Activated CD4-positive, alpha-beta T cell treated with anti-CD3 and anti-CD28 coated beads, Interleukin-2, Interleukin-6, amounts not matched to agents 100 ng/mL and 50 ng/mL, durations not matched to agents 16 hours and 8 hours (primary cell): Measurements from ENCODE around the gene PYGM.

Experiments
- DNase-seq: peaks from one replicate; pipeline ENCODE4 v3.0.0-alpha.2; 2020

The PYGM gene

DNA sequence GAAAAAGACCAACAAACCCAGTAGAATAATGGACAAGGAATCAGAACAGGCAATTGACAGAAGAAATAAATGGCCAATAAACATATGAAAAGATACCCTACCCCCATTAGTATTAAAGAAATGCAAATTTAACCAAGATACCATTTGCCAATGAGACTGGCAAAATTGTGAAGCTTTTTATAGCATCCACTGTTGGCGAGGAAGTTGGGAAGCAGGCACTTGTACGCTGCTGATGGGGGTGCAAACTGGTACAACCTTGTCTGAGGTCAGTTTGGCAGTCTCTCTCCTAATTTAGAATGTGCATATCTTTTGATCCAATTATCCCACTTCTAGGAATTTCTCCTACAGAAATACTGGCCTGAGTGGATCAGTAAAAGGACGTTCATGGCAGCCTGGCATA is 28.2 kb downstream of the PYGM start:
- DNase-seq = no peak

DNA sequence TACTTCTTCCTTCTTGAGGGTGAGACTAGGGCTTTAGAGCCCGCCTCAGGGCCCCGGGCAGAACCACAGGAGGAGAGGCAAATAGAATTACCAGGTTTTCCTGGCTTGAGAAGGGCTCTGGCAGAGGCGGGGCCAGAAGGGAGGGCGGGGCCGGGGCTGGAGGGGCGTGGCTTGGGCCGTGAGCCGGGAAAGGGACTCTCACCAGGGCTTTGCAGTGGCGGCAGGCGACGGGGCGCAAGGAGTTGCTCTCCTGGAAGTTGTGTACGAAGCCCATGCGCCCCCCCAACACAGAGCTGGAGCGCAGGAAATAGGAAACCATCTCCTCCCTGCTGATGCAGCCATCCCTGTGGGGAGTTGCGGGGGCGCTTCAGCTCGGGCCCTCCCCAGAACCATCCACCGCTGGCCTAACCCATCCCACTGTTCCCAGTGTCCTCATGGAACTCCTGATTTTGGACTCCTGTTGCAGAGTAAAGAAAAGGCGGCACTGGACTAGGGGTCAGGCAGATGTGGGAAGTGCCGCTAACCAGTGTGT is 29.9 kb downstream of the PYGM start:
- DNase-seq = no peak

DNA sequence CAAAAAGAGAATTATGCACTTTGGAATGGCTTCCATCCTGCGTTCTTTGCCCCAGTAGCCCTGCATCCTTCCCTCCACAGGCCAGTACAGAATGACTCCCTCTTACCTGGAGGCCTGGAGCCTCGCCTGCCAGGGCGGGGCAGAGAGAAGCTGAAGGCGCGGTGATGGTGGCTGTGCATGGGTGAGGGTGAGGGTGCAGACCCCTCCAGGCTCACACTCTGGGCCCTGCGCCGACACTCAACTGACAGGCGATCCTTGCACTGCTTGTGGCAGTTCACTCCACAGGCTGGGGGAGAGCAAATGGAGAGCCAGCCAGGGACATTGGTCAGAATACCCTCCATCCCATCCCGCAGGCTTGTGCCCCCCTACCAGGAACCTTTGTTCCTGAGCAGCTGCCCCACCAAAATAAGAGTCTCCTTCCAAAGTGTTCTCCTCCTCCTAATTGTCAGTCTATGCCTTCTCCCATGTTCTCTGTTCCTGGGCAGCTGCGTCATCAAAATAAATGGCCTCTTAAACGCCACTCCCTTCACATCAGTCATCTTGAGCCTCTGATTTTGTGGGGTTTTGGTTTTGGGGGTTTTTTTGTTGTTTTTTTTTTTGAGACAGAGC is 30.9 kb downstream of the PYGM start:
- DNase-seq = no peak

DNA sequence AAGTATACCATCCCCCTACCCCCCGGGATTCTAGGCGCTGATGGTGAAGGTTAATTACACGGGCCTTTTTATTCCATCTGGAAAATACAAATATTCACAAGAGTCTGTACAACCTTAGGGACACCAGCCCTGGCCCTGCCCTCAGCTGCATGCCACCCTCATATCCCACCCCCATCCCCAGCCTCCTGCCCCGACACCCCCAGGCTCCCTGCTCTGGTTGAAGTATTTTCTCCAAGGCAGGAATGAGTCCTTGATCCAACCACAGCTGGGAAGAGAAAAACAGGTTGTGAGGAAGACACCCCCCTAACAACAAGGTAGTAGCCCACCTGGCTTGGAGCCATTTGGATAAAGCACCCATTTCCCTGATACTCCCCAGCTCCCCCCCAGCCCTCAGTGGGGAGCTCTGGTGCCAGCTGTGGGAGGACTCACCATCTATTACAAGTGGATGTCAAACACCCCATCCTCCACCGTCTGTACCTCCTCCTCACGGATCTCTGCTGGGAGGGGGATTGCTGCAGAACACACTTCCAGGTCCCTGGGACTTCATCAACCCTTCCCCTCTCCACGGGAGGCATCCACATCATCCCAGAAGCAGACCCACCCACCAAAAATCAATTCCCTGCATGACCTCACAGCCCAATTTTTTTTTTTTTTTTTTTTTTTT is 32.8 kb downstream of the PYGM start:
- no peak for DNase-seq

DNA sequence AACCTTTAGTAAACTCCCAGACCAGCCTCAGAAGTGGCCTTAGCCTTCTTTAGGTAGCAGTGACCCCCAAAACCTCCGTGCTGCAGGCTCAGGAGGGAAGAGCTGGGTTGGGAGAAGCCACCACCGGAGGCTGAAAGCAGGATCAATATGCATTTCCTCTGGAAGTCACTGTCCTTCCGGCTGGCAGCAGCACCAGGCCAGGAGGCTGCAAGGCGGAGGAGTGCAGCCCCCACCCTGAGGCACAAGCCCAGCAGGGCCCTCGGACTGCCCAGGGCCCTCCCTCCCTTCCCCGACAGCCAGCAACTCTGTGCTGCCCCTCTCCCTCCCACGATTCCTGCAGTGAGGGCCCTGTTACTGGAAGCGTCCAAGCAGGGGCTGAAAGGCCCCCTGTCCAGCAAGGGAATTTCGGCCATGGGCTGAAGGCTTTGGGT is 33.5 kb downstream of the PYGM start:
- no peak for DNase-seq

DNA sequence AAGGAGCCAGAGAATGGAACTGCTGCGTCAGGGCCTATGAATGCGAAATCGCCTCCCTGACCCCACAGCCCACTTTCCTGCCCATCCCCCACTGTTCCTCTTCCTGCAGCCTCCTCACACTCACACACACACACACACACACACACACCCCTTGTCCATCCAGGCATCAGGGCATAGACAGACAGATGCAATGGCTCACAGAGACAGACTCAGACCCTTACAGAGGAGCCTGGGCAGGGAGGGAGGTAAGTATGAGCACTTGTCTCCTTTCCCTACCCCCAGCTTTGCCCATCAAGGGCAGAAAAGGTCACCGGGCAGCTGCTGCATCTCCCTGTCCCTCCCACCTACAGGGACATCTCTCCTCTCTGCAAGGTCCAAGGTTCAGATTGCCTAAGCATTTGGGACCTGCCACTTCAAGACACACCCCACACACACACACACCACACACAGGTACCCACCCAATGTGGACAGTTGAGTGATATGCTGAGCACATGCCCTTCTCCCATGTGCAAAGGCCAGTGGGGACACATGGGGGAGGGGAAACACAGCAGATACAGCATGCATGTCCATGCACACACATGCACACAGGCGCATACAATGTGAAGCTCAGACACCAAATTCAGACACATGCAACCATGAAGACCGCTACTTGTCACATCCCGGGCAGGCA is 34.8 kb downstream of the PYGM start:
- DNase-seq = no peak

DNA sequence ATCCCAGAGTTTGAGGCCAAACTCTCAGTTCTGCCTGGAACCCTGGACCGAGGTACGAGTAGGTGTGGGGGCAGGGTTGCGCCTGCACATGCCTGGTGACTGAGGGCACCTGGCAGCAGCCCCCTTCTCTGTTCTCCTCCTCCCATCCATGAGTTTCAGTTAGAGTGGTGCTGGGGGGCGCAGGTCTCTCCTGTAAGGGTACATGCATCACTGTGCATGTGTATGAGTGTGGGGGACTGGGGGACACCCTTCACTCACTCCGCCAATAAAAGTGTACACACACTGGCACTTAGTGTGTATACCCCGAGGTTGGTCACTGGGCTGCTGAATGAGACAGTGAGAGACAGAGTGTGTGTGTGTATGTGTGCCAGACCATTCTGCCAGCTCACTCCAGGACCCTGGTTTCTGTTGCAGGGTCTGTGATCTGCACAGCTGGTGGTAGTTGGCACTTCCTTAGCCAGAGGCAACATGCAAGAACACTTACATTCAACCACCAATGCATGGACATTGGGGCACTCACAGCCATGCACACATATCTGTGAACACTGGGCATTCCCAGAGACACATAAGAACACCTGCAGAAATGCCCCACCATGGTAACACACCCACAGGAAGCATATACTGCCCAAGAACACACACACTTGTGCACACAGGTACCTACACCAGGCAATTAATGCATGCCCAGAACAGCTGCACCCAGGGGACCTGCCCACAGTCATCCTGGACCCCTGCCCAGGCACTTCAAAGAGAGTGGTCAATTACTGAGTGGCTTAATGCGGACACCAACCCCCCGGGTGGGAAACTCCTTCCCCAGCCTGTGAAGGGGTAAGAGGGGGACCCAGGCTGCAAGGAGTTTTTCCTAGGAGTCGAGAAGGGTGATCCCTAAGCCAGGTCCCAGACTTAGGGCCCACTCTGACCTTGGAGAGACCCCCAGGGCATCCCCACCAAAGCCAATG is 35.6 kb downstream of the PYGM start:
- DNase-seq = no peak

DNA sequence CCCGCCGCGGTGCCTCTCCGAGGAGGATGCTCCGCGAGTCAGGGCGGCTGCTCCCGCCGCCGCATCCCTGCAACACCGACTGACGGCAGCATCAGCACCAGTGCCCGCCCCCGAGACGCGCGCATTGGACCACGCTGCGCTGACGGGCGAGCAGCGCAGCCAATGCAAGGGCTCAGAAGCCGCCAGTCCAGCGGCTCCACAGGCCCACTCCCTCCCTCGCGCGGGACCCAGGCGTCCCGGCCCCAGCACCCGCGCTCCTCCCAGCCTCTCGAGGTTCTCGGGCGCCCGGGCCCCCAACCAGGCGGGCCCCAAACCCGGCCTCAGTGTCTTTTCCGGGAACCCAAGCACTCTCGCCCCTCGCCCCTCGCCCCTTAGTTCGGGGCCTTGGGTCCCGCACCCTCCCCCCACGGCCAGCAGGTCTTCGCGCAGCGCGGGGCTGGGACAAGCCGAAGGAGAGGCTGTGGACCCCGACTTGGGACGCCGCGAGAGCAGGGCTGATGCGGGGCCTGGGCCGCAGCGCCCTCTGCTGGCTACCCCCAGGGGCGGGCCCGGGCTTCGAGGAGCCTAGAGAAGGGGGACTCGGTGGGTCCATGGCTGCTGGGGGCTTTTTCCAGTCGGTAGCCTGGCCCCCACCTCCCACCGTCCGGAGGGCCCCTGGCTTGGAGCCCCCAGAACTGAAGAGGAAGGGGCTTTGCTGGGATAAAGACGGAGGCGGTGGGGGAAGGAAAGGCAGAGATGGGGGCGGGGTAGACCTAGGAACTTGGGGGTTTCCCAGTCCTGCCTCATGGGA is 36.5 kb downstream of the PYGM start, which contains the start of gene NRXN2:
Gene NRXN2, minus strand, starts transcription at position 81 of the 790 bp plus-strand sequence. CDS start 9,498 bp downstream, outside the sequence.
- DNase-seq = peak; percentile 92

DNA sequence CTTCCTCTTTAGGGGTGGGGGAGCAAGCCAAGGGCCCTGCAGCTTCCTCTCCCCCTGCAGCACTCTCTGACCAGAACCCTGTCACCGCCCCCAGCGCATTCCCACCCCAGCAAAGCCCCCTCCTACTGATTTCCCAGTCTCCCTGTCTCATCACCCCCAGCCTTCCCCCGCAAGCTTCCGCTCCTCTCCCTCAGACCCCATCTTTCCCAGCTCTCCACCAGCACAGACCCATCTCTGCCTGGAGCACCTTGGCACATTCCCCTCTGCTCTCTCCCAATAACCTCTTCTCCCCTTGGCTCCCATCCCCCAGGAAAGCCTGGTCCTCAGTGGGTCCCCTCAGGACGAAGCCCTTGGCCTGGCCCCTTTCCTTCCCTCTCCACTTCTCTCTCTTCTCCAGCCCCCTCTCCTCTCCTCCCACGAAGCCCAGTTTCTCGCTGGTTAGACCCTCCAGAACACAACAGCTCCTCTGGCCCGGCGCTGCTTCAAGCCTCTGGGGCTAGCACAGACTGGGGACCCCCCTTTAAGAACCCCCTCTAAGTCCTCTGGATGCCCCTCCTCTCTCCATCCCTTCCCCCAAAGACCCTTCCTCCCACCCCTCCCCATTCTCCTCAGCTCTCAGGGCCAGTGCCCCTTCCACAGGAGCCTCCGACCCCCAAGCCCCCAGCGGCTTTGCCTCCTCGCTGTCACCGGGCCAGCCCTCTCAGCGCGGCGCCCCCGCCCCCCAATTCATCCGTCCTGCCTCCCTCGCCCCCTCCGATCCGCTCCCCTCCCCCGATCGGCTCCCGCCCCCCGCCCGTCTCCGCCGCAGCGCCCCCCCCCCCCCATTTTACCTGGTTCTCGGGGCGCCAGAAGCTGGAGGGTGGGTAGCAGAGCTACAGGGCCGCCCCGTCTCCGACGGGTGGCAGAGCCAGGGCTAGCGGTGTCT is 37.4 kb downstream of the PYGM start:
- DNase-seq = no peak

DNA sequence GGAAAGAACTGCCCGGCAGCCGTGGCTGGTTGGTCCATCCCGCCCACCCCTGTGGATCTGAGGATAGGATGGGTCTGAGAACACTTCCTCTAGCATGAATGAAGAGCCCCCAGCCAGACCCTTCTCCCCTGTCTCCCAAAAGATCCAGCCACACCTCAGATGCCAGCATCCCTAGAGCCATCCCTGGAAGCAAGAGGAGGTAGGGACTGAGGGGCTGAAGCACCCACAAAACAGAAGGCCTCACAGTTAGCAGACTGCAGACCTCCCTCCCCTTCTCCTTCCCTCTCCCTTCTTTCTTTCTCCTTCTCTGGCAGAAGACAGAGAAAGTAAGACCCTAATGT is 38.4 kb downstream of the PYGM start:
- DNase-seq = no peak

DNA sequence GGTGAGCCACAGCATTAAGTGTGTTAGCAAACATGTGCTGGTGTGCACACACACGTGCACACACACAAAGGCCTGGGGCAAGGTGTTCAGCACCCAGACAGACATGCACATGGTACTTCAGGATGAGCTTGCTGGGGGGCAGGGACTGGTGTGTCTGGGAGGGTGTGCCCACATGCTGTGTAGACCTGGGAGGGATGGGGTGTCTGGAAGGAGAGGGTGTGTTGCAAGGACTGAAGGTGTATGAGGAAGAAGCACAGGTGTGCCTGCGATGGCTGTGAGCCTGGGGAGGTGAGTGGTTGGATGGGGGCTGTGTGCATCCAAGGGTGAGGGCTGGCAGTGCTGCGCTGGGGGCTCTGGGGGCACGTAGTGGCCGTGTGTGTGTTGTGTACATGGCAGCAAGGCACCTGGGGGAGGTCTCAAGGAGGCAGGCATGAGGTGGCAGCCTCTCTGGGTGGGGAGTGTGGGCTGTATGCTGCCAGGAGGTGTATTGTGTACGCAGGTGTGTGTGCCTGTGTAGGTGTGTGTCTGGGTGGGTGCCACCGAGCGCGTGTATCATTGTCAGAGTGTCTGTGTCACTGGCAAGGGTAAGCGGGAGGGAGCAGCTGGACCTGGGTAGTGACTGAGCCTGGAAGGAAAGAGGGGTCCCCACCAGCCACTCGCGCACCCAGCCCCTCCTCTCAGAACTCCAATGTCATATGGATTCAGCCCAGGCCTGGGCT is 39.0 kb downstream of the PYGM start:
- no peak for DNase-seq

DNA sequence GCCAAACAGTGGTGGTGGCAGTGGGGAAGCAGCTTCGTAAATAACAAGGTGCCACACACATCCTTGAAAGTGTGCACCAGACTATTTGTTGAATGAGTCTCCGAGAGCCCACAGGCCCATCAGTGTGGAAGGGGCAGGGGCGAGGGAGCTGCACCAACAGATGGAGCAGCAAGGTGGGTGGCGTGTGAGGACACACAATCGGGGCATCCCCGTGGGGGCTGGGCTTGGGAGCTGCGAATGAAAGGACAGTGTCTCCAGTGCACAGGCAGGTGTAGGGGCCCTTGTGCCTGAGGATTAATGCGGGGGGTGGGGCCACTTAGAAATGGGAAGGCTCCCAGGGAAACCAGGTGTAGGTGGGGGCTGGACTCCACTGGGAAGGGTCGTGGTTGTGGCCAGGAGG is 39.6 kb downstream of the PYGM start:
- no peak for DNase-seq

DNA sequence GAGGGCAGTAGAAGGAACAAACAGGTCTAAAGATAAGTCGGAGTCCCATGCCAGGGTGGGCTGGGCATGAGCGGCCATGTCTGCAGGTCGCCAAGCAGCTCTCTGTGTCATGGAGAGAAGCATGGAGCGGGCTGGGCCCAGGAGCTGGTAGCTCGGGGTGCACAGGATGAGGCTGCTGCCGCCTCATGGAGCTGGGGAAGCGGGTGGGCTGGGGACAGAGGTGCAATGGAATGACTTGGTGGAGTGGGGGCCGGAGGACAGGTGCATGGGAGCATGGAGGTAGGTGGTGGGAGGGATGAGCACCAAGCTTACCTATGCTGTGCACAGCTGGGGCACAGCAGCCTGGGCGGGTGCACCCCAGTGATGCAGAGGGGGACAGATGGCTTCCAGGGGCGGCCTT is 40.4 kb downstream of the PYGM start:
- no peak for DNase-seq

DNA sequence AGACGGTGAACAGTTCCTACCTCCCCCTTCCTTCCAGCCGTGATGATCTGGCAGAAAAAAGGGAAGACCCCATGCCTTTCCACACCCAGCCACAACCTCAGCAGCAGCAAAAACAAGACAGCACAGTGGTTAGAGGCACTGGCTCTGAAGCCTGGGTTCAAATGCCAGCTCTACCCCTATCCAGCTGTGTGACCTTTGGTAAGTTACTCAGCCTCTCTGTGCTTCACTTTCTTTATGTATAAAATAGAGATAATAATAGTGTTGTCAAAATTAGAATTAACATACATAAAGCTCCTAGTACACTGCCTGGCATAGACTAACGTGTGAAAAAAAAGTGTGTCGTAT is 41.0 kb downstream of the PYGM start:
- no peak for DNase-seq

DNA sequence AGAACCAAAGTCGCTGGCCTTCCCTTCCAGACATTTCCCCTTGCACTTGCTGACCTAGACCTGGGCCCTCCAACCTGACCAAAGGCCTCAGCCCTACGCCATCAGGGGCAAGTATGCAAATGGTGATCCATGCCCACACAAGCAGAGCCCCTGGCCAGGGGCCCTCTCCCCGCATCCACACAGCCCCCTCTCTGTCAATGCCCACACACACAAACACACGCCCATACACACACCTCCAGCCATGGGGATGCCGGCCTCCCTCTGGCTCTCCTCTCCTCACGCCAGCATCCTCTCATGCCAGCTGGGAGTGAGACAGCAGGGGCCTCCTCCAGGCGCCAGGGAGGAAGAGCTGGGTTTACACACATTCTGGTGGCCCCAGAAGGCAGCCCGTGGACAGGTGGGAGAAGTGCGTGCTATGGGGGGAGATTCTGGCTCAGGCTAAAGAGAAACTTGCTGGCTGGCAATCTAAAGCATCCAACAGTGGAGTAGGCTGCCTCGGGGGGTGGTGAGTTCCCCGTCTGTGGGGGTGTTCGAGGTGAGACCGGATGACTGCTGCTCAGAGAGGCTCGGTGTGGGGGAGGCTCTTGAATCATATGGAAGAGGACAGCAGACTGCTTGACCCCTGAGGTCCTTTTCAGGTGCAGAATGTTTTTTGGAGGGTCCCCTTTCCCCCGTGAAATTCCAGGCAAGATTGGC is 41.5 kb downstream of the PYGM start:
- no peak for DNase-seq

DNA sequence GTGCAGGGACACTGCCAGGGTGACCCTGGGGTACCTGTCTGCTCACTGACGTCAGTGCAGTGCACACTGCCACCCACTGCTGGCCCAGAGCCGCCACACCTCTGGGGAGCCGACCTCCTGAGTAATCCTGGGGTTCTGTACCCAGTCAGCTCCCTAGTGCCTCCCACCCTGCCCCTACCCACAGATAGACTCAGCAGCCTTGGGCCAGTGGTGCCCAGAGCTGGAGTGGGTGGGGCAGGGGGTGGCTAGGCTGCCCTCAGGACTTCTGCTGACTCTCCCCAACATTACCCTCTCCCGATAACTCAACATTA is 42.6 kb downstream of the PYGM start:
- no peak for DNase-seq

DNA sequence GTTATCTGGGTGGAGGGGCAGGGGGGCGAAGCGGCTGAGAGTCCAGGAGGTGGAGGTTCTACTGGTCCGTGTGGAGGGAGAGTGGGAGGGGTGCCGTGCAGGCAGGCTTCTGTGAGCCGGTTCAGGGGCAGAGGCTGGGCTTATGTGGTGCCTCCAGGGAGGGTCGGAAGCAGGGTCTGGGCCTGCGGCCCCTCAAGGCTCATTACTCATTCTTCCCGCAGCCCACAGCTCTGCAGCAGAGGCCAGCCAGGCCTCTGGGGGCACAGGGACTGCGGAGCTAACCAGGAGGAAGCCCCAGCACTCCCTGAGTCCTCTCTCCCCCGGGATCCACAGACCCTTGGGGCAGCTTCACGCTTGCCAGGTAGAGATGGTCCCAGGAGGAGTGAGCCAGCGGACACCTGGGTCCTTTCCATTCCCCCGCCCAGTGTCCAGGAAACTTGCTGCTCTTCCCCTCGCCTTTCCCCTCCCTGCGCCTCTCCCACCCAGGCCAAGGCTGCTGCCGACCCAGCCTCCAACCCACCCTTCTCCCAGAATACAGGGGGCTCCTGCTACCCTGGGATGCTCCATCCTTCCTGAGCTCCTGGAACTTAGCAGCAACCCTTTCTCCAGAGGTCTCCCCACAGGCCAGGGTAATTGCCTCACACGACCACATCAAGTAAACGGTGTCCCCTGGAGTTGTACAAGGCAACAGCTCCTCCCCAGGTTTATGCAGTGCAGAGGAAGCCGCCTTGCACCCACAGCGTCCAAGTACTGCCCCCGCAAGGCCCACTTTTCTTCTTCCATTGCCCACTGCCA is 43.1 kb downstream of the PYGM start:
- no peak for DNase-seq

DNA sequence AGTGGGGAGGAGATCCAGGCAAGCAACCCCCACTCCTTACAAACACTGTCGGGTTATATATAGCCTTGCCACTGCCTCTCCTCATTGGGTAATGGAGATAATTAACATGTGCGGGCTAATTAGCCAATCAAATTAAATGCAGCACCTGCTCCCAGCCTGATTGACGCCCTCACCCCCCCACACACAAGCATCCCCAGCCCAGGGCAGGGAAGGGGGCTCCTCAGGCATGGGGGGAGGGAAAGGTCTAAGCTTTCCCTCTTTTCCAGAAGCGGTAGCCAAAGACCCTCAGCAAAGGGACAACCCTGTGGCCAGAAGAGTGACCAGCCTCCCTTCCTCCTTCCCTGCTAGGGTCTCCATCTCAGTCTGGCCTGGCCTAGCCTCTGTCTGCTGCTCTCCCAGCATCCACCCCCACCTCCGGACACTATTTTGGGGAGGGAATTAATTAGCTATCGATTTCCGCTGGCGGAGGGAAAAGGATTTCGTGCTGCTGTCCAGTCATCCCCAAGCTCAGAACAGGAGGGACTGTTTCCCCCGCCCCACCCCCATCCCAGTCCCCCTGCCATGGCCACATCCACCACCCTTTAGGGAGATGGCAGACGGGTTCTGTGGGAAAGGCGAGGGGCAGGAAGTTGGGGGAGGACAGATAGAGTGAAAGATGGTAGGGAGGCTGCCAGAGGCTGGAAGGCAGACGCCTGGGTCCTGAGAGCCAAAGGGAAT is 43.9 kb downstream of the PYGM start:
- DNase-seq = no peak
